Naive thymus-derived CD4-positive, alpha-beta T cell (primary cell): ENCODE measurements around the gene VGLL4. TPM values are rescaled to one million over a fixed set of nuclear protein-coding genes. Genes with fewer than 3 reads are reported as not detected.
A peak's percentile ranks its signal among the peaks of the same experiment; 100 is the strongest.

Experiments
- ATAC-seq: fragments of 150-1000 bp; cut with Tn5 transposase; 2 replicates; pipeline ENCODE4 v1.10.0; 2021; ENCODE audit warnings: mild to moderate bottlenecking, moderate library complexity
- CTCF ChIA-PET: fragments of 350-600 bp; sonication (Branson Sonifier 250); formaldehyde crosslinking; loops from one replicate; lab custom pipeline; 2021; ENCODE audit warnings: antibody characterized with exemption; lab: Charles Lee
- POLR2A ChIA-PET: fragments of 350-600 bp; sonication (Branson Sonifier 250); formaldehyde crosslinking; loops from one replicate; lab custom pipeline; 2021; ENCODE audit warnings: antibody characterized with exemption, inconsistent platforms; lab: Charles Lee
- DNase-seq, 9 donors: peaks; one replicate each; pipeline versions ENCODE4 v3.0.0 to v3.0.0-alpha.2; 2020 to 2022; ENCODE audit warnings: mixed read lengths in 1 of 9
- H3K27ac ChIP-seq: one replicate; pipeline ENCODE4 v1.7.0; 2013; ENCODE audit warnings: mild to moderate bottlenecking, low read depth, low read length, moderate library complexity
- H3K27me3 ChIP-seq, 2 donors: one replicate each; pipeline ENCODE4 v1.7.0; 2013; ENCODE audit warnings: low read length in 2 of 2, mild to moderate bottlenecking in 2 of 2, moderate library complexity in 2 of 2; ENCODE audit not compliant: control insufficient read depth in 2 of 2, insufficient read depth in 2 of 2
- H3K36me3 ChIP-seq, 3 experiments: 1 replicate in 2 of 3; 2 replicates in 1 of 3; pipeline ENCODE4 v1.7.0; 2013; ENCODE audit warnings: low read length in 3 of 3, mild to moderate bottlenecking in 3 of 3, moderate library complexity in 1 of 3; ENCODE audit not compliant: insufficient read depth in 3 of 3, control insufficient read depth in 2 of 3
- H3K4me1 ChIP-seq, 2 donors: one replicate each; pipeline ENCODE4 v1.7.0; 2013; ENCODE audit warnings: low read length in 2 of 2, mild to moderate bottlenecking in 2 of 2, moderate library complexity in 1 of 2; ENCODE audit not compliant: control insufficient read depth in 2 of 2, insufficient read depth in 2 of 2
- H3K4me3 ChIP-seq: 2 replicates; pipeline ENCODE4 v1.7.0; 2013; ENCODE audit warnings: mild to moderate bottlenecking, low read length
- H3K9me3 ChIP-seq, 3 experiments: 1 replicate in 2 of 3; 2 replicates in 1 of 3; pipeline ENCODE4 v1.7.0; 2013; ENCODE audit warnings: low read length in 3 of 3; ENCODE audit not compliant: control insufficient read depth in 2 of 3
- H3K27ac Mint-ChIP-seq, 9 donors: one replicate each; pipeline ENCODE4 v1.8.0; 2020 to 2022; ENCODE audit warnings: mixed read lengths in 9 of 9, mild to moderate bottlenecking in 8 of 9, moderate library complexity in 5 of 9, inconsistent platforms in 2 of 9
- H3K27me3 Mint-ChIP-seq, 5 donors: one replicate each; pipeline ENCODE4 v1.8.0; 2021 to 2022; ENCODE audit warnings: mixed read lengths in 5 of 5, mild to moderate bottlenecking in 1 of 5
- H3K36me3 Mint-ChIP-seq, 5 donors: one replicate each; pipeline ENCODE4 v1.8.0; 2020 to 2022; ENCODE audit warnings: mixed read lengths in 5 of 5, mild to moderate bottlenecking in 3 of 5, inconsistent platforms in 1 of 5
- H3K4me1 Mint-ChIP-seq, 7 donors: one replicate each; pipeline ENCODE4 v1.8.0; 2020 to 2022; ENCODE audit warnings: mixed read lengths in 7 of 7, mild to moderate bottlenecking in 3 of 7, inconsistent platforms in 1 of 7
- H3K4me3 Mint-ChIP-seq, 10 donors: one replicate each; pipeline ENCODE4 v1.8.0; 2020 to 2022; ENCODE audit warnings: mild to moderate bottlenecking in 10 of 10, mixed read lengths in 10 of 10, moderate library complexity in 6 of 10, inconsistent platforms in 2 of 10
- H3K9me3 Mint-ChIP-seq, 11 donors: one replicate each; pipeline ENCODE4 v1.8.0; 2020 to 2022; ENCODE audit warnings: mixed read lengths in 11 of 11, mild to moderate bottlenecking in 4 of 11, inconsistent platforms in 1 of 11, moderate library complexity in 1 of 11
- intact Hi-C, 2 donors: fragments of 100-400 bp; cut with micrococcal nuclease; formaldehyde crosslinking; loops; one replicate each; pipeline ENCODE4 v1.15.1; 2023
- polyA plus RNA-seq, 2 donors: library from polyadenylated mRNA; unstranded; fragments of 300-500 nt; fragmentation: Illumina TruSeq; gene quantifications; one replicate each; pipeline ENCODE4 v1.2.3, GENCODE V29; 2021
- total RNA-seq, 6 experiments: library from RNA in 5 of 6; stranded (reverse) in 5 of 6; gene quantifications; 1 replicate in 5 of 6; 2 replicates in 1 of 6; pipeline ENCODE4 v1.2.3 and lab custom pipeline; 2021 to 2026

VGLL4 gene
- total and polyA plus RNA-seq, 7 experiments from 2014 or later = 18.6 to 44.8 (median 23.8) TPM

DNA sequence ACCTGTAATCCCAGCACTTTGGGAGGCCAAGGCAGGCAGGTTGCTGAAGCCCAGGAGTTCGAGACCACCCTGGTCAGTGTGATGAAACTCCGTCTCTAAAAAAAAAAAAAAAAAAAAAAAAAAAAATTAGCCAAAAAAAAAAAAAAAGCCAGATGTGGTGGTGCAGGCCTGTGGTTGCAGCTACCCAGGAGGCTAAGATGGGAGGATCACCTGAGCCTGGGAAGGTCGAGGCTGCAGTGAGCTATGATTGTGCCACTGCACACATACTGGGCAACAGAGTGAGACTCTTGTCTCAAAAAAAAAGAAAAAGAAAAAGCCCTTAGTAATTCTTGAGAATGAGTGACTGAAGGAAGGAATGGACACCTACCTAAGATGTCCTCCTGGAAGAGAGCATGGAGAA is 105.1 kb downstream of the VGLL4 start:
- Mint-ChIP-seq H3K4me1 (peaks cover 0 to 14% (median 3%) of the 10 kb centered on the region in 7 donors), H3K9me3 (peaks cover 0 to 2% (median 0%) of the 10 kb centered on the region in 11 donors), H3K27me3 (no peaks in the 10 kb centered on the region), H3K36me3 (peaks cover 0 to 10% (median 9%) of the 10 kb centered on the region in 5 donors), H3K4me3 (no peak overlapping the region), H3K27ac (no peak overlapping the region)
- CTCF ChIA-PET = no interaction called here
- ATAC-seq (no peak), DNase-seq (no peak)
- H3K27ac ChIP-seq = no peak overlapping the region
- intact Hi-C loops = no loop called here
- H3K4me1 ChIP-seq = no peaks in the 10 kb centered on the region
- H3K9me3 ChIP-seq = no peaks in the 10 kb centered on the region
- POLR2A ChIA-PET = no interaction called here
- no peak overlapping the region for H3K4me3 ChIP-seq
- no peaks in the 10 kb centered on the region for H3K36me3 ChIP-seq
- no peaks in the 10 kb centered on the region for H3K27me3 ChIP-seq

DNA sequence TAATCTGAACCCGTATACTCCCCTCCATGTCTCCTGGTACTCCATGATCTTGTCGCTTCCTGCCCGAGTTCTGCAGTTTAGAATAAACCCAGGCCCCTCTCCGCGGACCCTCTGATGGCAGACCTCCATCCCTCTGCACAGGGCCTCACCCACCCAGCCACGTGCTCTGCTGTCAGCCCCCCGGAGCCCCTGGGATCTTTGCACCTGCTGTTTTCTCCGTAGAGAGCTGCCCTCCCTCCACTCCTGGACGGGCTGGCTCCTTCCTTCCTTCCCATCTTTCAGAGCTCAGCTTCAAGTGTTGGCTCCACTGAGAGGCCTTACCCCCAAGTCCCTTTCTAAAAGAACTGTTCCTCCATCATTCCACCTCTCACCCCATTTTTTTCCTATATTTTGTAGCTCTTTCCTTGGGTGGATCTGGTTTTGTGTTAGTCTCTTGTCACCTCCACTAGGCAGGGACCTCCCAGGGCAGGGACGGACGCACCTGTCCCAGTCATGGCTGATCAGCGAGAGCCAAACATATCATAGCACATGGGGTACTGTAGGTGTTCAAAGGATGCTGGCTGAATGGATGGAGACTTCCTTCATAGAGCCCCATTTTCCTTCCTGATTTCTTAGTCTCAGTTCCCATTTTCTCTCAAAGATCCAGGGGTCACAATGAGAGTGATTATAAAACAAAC is 106.6 kb downstream of the VGLL4 start:
- ChIA-PET CTCF (no interaction called here), POLR2A (no interaction called here)
- ATAC-seq = no peak
- peaks cover 0 to 2% (median 0%) of the 10 kb centered on the region in 11 donors for H3K9me3 Mint-ChIP-seq
- no peaks in the 10 kb centered on the region for H3K9me3 ChIP-seq
- H3K36me3 ChIP-seq = no peaks in the 10 kb centered on the region
- no peak overlapping the region for H3K4me3 ChIP-seq
- H3K36me3 Mint-ChIP-seq = peaks cover 0 to 11% (median 10%) of the 10 kb centered on the region in 5 donors
- peaks cover 0 to 10% (median 4%) of the 10 kb centered on the region in 7 donors for H3K4me1 Mint-ChIP-seq
- H3K4me1 ChIP-seq = no peaks in the 10 kb centered on the region
- H3K27me3 Mint-ChIP-seq = no peaks in the 10 kb centered on the region
- H3K27ac ChIP-seq = no peak overlapping the region
- H3K27me3 ChIP-seq = no peaks in the 10 kb centered on the region
- peak overlapping the region in 1 of 10 donors; percentile 3 for H3K4me3 Mint-ChIP-seq
- DNase-seq = no peak
- intact Hi-C loops = no loop called here
- H3K27ac Mint-ChIP-seq = peak overlapping the region in 1 of 9 donors; percentile 46

DNA sequence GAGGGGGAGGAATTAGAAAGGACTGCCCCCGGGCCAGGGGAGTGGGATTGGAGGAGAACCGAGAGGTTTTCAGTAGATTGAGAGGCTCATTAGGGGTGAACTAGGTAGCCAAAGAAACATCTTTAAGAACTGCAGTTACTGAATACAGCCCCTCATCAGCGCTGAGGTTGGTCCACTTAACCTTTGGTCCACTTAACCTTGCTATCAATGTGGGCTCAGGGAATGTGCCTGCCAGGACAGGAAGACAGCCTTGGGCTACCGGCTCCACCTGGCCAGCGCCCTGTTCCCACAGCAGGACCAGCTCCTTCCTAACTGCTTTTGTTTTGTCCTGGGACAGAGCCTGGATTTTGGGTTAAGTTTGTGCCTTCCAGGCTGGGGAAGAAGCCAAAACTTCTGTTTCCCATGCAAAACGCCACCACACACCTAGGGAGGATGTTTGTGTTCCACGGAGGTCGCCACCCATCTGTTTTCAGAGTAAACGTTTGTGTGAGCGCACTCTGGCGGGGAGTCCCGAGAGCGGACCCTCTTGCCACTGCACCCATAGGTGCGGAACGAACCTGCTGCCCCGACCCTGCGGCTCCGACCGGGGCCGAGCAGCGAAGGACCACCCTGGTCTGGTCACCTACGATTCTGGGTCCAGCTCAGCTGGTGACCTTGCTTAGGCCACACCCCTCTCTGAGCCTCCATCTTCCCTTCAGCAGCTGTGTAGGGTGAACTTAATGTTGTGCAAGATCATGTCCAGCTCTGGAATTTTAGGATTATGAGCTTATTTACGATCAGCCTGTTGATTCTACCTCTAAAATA is 107.4 kb downstream of the VGLL4 start:
- no peak for DNase-seq
- Histone ChIP-seq H3K36me3 (no peaks in the 10 kb centered on the region), H3K4me3 (no peak overlapping the region), H3K9me3 (no peaks in the 10 kb centered on the region), H3K27me3 (no peaks in the 10 kb centered on the region), H3K27ac (no peak overlapping the region), H3K4me1 (no peaks in the 10 kb centered on the region)
- Mint-ChIP-seq H3K27me3 (no peaks in the 10 kb centered on the region), H3K4me3 (no peak overlapping the region), H3K27ac (peak overlapping the region in 1 of 9 donors; percentile 5), H3K9me3 (peaks cover 0 to 2% (median 0%) of the 10 kb centered on the region in 11 donors), H3K4me1 (peaks cover 0 to 11% (median 4%) of the 10 kb centered on the region in 7 donors), H3K36me3 (peaks cover 0 to 10% (median 6%) of the 10 kb centered on the region in 5 donors)
- ChIA-PET CTCF (no interaction called here), POLR2A (no interaction called here)
- intact Hi-C loops = no loop called here
- ATAC-seq = no peak

DNA sequence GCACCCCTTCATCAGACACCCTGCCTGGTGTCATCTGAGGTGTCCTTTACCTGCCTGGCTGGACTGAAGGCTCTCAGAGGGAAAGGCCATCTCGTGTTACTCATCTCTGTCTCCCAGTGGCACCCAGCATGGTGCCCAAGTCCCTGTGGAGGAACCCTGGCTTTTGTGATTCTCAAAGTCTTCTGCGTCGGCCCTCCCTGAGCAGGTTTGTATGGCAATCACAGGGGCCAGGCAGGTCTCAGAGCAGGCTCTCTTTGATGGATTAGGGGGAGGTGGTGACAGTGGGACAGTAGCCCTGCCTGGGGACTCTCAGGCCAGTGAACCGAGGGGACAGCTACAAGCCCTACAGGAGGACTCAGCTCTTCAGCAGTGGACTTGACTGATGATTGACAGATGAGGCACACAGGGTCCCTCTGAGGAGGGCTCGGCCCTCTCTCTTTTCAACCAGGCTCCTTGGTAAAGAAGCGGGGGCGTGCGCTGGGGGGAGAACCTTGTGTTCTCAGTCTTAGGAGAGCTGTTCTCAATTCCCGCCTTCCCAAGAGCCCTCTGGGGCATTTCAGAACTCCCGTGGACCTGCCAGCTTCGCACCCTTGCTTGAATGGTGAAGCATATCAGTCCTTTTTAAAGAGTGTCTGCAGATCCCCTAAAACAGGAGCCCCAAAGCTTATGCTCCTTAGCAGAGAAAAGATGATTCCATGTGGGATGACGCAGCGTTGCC is 108.3 kb downstream of the VGLL4 start:
- intact Hi-C loops = no loop called here
- Histone ChIP-seq H3K36me3 (no peaks in the 10 kb centered on the region), H3K4me1 (no peaks in the 10 kb centered on the region), H3K27me3 (no peaks in the 10 kb centered on the region), H3K27ac (no peak overlapping the region), H3K4me3 (no peak overlapping the region), H3K9me3 (no peaks in the 10 kb centered on the region)
- ChIA-PET POLR2A (no interaction called here), CTCF (no interaction called here)
- H3K4me3 Mint-ChIP-seq = no peak overlapping the region
- no peaks in the 10 kb centered on the region for H3K27me3 Mint-ChIP-seq
- peaks cover 0 to 9% (median 3%) of the 10 kb centered on the region in 5 donors for H3K36me3 Mint-ChIP-seq
- H3K4me1 Mint-ChIP-seq = peaks cover 0 to 11% (median 3%) of the 10 kb centered on the region in 7 donors
- ATAC-seq (no peak), DNase-seq (no peak)
- no peak overlapping the region for H3K27ac Mint-ChIP-seq
- H3K9me3 Mint-ChIP-seq = peaks cover 0 to 2% (median 0%) of the 10 kb centered on the region in 11 donors

DNA sequence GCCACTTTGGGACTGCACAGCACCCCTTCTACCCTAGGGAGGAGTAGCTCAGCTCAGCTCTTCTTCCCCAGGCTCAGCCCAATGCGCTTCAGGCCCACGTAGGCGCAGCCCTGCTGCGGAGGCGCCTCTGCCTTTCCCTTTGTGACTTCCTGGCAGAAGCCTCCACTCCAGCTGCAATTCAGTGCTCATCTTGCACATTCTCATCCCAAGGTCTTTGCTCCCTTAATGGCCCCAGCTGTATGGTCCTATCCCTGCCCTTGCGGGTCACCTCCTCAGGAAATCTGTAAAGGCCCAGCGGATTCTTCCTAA is 109.0 kb downstream of the VGLL4 start:
- H3K36me3 ChIP-seq = no peaks in the 10 kb centered on the region
- POLR2A ChIA-PET = no interaction called here

DNA sequence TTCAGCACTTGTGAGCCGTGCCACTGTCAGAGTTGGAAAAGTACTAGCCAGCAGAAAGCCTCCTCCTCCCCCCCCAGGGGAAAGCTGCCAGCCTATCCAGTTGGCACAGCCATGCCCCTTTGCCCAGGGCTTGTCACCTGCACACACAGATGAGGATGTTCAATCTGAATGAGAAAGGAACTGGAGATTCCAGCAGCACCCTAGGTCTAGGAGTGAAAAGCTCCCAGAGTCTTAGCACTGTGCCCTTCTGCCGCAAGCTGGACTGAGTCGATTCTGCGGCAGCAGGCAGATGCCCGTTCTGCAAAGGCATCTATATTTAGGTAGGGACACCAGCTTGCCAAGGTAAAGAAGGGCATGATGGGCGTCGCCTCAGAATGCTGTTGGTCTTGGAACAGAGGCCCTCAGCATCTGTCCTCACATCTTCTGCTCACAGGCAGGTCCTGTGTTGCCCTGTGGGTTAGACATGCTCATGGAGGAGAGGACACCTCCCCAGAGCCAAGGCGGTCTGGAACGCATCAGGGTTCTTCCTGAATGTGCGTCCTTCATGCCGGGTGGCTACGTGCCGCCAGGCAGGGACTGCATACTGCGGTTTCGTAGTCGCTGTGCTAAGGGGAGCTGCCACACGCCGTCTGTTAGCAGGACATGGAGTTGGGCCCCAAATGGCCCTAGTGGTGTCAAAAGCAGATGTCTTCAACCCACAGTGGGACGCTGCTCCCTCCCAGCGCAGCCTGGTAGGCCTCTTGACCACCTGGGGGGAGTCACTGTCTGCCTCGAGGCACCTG is 109.5 kb downstream of the VGLL4 start:
- Histone ChIP-seq H3K27me3 (no peaks in the 10 kb centered on the region), H3K4me1 (no peaks in the 10 kb centered on the region), H3K27ac (no peak overlapping the region), H3K4me3 (no peak overlapping the region), H3K9me3 (no peaks in the 10 kb centered on the region), H3K36me3 (no peaks in the 10 kb centered on the region)
- H3K9me3 Mint-ChIP-seq = no peaks in the 10 kb centered on the region
- intact Hi-C loops = no loop called here
- CTCF ChIA-PET = no interaction called here
- DNase-seq (no peak), ATAC-seq (no peak)
- POLR2A ChIA-PET = no interaction called here
- peak overlapping the region in 1 of 9 donors; percentile 16 for H3K27ac Mint-ChIP-seq
- no peaks in the 10 kb centered on the region for H3K27me3 Mint-ChIP-seq
- H3K36me3 Mint-ChIP-seq = peaks cover 0 to 9% (median 2%) of the 10 kb centered on the region in 5 donors
- no peak overlapping the region for H3K4me3 Mint-ChIP-seq
- H3K4me1 Mint-ChIP-seq = peaks cover 0 to 11% (median 3%) of the 10 kb centered on the region in 7 donors

More for the DNA sequence above, 109.0 kb downstream of the VGLL4 start:
- DNase-seq (no peak), ATAC-seq (no peak)
- H3K27me3 Mint-ChIP-seq = no peaks in the 10 kb centered on the region
- H3K36me3 Mint-ChIP-seq = peaks cover 0 to 9% (median 3%) of the 10 kb centered on the region in 5 donors
- no peak overlapping the region for H3K27ac Mint-ChIP-seq
- peaks cover 0 to 1% (median 0%) of the 10 kb centered on the region in 11 donors for H3K9me3 Mint-ChIP-seq
- H3K9me3 ChIP-seq = no peaks in the 10 kb centered on the region
- intact Hi-C loops = no loop called here
- H3K4me3 ChIP-seq = no peak overlapping the region
- no peak overlapping the region for H3K27ac ChIP-seq
- no peaks in the 10 kb centered on the region for H3K4me1 ChIP-seq
- peaks cover 0 to 11% (median 3%) of the 10 kb centered on the region in 7 donors for H3K4me1 Mint-ChIP-seq
- H3K27me3 ChIP-seq = no peaks in the 10 kb centered on the region
- CTCF ChIA-PET = no interaction called here
- H3K4me3 Mint-ChIP-seq = no peak overlapping the region
